ENCODE data around the gene ARHGEF7. TPM values are rescaled to one million over a fixed set of nuclear protein-coding genes. Genes with fewer than 3 reads are reported as not detected.

The ARHGEF7 gene
- total RNA-seq, 2 donors from 2014 or later: 46.7 to 50.7 TPM

- no peak overlapping the region for H3K27ac ChIP-seq
- DNase-seq: no peak
- no peaks in the 10 kb centered on the region for H3K4me1 ChIP-seq
- no peaks in the 10 kb centered on the region for H3K9me3 ChIP-seq
- peaks cover 14% of the 10 kb centered on the region for H3K36me3 ChIP-seq
- H3K27me3 ChIP-seq: no peaks in the 10 kb centered on the region
- no peak overlapping the region for H3K9ac ChIP-seq (ENCODE audit: low read depth in 2 of 2, low read length in 2 of 2)
- intact Hi-C loops (cut with DNase I): no loop called here
- no peak for TF ChIP-seq CTCF (IDR thresholded peaks at IDR 0.05)
- H3K4me3 ChIP-seq: no peak overlapping the region
Measured at GRCh38 chr13:111289251-111289650, 174.1 kb downstream of the ARHGEF7 start.

- intact Hi-C loops (cut with DNase I): no loop called here
Measured at GRCh38 chr13:111291908-111292307, 176.8 kb downstream of the ARHGEF7 start.

GRCh38 chr13:111292710-111293485, 177.8 kb downstream of the ARHGEF7 start:
- H3K4me1 ChIP-seq: no peaks in the 10 kb centered on the region
- H3K9me3 ChIP-seq: no peaks in the 10 kb centered on the region
- no peak overlapping the region for H3K27ac ChIP-seq
- TF ChIP-seq CTCF (IDR thresholded peaks at IDR 0.05): no peak
- H3K36me3 ChIP-seq: peaks cover 3% of the 10 kb centered on the region
- DNase-seq: no peak
- no peak overlapping the region for H3K4me3 ChIP-seq
- intact Hi-C loops (cut with DNase I): no loop called here
- no peaks in the 10 kb centered on the region for H3K27me3 ChIP-seq
- H3K9ac ChIP-seq (ENCODE audit: low read depth in 2 of 2, low read length in 2 of 2): no peak overlapping the region

More at GRCh38 chr13:111291908-111292307, 176.8 kb downstream of the ARHGEF7 start:
- Histone ChIP-seq H3K27ac (no peak overlapping the region), H3K27me3 (no peaks in the 10 kb centered on the region), H3K4me1 (no peaks in the 10 kb centered on the region), H3K36me3 (peaks cover 3% of the 10 kb centered on the region), H3K9me3 (no peaks in the 10 kb centered on the region), H3K4me3 (no peak overlapping the region), H3K9ac (ENCODE audit: low read depth in 2 of 2, low read length in 2 of 2) (no peak overlapping the region)
- no peak for TF ChIP-seq CTCF (IDR thresholded peaks at IDR 0.05)
- DNase-seq: no peak

GRCh38 chr13:111295886-111296285, 180.8 kb downstream of the ARHGEF7 start:
- Histone ChIP-seq H3K36me3 (peaks cover 3% of the 10 kb centered on the region), H3K4me3 (no peak overlapping the region), H3K9ac (ENCODE audit: low read depth in 2 of 2, low read length in 2 of 2) (no peak overlapping the region), H3K27me3 (no peaks in the 10 kb centered on the region), H3K27ac (no peak overlapping the region), H3K9me3 (no peaks in the 10 kb centered on the region), H3K4me1 (no peaks in the 10 kb centered on the region)
- no peak for TF ChIP-seq CTCF (IDR thresholded peaks at IDR 0.05)
- no peak for DNase-seq
- intact Hi-C loops (cut with DNase I): no loop called here

- DNase-seq: no peak
- Histone ChIP-seq H3K9ac (ENCODE audit: low read depth in 2 of 2, low read length in 2 of 2) (no peak overlapping the region), H3K9me3 (no peaks in the 10 kb centered on the region), H3K27me3 (no peaks in the 10 kb centered on the region), H3K4me3 (no peak overlapping the region), H3K27ac (no peak overlapping the region), H3K36me3 (peaks cover 3% of the 10 kb centered on the region), H3K4me1 (no peaks in the 10 kb centered on the region)
- TF ChIP-seq CTCF (IDR thresholded peaks at IDR 0.05): no peak
- intact Hi-C loops (cut with DNase I): no loop called here
Measured at GRCh38 chr13:111296417-111296816, 181.3 kb downstream of the ARHGEF7 start.
